Measurements from ENCODE around the gene NOTUM. TPM values are rescaled to one million over a fixed set of nuclear protein-coding genes. Genes with fewer than 3 reads are reported as not detected.

Gene NOTUM
- total RNA-seq, 8 experiments from 2014 or later: 0.08 to 1.3 (median 0.40) TPM; not detected in 2

DNA sequence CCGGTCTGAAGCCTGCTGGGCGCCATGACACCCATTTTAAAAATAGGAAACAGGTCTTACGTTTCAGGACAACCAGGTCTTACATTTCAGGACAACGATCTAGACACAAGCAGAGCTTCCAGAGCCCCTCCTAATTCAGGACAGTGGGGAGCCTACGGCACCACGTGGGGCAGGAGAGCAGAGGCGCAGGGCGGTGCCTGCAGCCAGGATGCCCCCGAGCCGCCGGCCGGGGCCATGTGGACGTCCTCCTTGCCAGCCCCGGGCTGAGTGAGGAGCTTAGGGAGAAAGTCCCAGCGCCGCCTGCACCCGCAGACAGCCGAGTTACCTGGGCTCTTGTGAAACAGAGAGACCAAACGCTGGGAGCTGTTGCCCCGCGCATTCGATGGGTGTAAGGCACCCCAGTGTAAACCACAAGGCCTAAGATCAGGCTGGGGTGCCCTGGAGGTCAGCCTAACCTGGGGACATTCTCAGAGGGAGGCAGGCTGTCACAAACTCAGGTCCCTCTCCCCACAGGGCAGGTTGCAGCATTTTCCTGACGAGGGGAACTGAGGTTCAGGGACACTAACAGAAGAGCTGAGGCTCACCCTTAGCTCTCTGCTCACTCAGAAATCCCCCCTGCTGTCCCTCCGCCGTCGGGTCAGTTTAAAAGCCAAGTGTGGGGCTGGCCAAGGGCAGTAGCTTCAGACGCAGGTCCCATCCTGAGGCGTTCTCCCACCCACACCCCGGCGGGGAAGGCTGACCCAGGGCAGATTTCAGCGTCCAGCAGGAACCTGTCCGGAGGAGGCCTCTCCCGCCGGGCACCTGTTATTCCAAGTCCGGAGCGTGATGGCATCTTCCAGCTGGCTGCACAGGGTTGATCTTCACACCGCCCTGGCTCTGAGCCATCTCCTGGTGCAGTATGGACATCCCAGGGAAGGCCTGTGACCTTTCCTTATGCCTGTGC is 1.8 kb upstream of the NOTUM start:
- no peak overlapping the region for H3K27ac ChIP-seq
- H3K4me1 ChIP-seq (replicated peaks in 1 of 2): peaks cover 20 to 28% of the 10 kb centered on the region in 2 donors
- WGBS, 10 experiments: 0 to 93% (median 48%) methylated on average over 1 to 13 of the region's 37 CpGs; no CpG with 5 or more reads in 3 of the 10 experiments
- H3K4me3 ChIP-seq: no peak overlapping the region
- no peak for ATAC-seq (replicated peaks in 6 of 8)
- in situ Hi-C loops (cut with MboI; ENCODE audit: low pct_unique_long_range_greater_than_20kb in 2 of 9, low sequenced_read_pairs in 9 of 9, unreplicated experiment in 9 of 9): no loop called here

DNA sequence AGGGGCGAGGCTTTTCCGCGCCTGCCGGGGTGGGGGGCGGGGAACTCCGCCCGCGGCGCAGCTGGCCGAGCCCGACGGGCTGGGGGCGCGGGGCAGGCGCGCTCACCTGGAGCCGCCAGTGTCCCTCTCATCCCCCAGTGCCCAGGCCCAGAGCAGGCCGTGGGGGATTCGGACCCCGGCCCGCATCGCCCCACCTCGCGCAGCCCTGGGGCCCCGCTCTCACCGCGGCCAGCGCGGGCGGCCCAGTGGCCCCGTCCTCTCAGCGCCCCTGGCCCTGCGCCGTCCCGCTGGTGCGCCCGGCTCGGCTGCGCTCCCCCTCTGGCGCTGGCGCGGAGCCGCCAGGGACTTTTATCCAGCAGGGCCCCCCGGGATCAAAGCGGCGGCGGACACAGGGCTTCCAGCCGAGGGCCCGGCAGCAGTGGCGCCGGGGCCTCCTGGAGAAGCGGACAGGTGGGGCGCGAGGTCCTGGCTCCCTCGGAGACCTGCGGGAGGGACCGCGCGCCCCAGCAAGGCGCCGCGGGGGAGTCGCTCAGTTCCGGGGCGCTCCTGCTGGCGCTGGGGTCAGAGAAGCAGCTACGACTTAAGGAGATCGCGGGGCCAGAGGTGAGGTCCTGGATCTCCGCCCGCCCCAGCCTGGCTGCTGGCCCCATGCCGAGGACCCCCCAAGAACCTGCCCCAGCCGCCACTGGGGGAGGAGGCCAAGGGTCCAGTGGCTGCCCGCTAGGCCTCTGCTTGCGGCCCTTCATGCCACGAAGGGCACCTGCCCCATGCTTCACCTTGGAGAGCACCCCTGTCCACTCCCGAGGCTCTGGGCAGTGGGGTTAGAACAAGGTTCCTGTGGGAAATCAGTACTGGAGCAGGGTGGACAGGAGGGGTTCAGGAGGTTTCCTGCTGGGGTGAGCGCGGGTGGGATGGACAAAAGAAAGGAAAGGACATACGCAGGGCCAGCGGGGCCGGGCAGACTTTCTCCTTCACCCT is 823 bp upstream of the NOTUM start:
- H3K4me3 ChIP-seq: peak overlapping the region in 2 of 5 donors; percentile 7 to 16
- H3K4me1 ChIP-seq (replicated peaks in 1 of 2): peaks cover 15 to 23% of the 10 kb centered on the region in 2 donors

DNA sequence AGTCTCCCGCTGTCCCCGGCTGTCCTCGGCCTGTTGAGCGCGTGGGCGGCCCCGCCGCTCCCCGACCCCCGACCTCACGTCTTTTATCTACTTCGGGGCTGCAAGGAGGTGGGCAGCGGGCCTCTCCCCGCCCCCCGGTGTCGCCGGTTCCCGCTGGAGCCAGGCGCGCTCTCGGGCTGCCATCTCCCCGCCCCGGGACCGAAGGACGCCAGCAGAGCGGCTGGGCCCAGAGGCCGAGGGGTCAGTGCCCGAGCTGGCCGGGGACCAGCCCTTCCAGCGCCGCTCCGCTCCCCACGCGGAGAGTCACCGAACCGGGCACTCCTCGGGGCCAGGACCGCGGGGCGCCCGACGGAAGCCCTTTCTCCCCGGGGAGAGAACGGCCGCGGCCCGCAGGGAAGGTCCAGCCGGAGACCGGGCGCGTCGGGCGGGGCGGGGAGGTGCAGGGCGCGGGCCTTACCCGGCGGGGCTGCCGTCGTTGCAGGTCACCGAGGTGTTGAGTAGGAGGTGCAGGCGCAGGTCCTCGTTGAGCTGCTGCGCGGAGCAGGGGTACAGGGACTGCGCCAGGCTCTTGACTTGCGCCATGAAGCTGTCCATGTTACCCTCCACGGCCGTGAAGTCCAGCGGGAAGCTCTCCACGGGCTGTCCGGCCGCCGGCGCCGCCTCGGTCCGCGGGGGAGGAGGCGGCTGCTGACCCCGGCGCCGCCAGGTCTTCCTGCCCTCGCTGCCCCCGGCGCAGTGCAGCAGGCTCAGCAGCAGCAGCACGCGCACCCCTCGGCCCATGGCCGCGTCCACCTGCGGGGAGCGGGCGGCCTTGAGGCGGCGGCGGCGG is 643 bp downstream of the NOTUM start:
- in situ Hi-C loops (cut with MboI; ENCODE audit: low pct_unique_long_range_greater_than_20kb in 2 of 9, low sequenced_read_pairs in 9 of 9, unreplicated experiment in 9 of 9): no loop called here
- WGBS, 10 experiments: 4% methylated on average over 21 of the region's 98 CpGs; no CpG with 5 or more reads in 9 of the 10 experiments

More for the DNA sequence above, 823 bp upstream of the NOTUM start:
- 8 to 90% (median 52%) methylated on average over 2 to 8 of the region's 82 CpGs; no CpG with 5 or more reads in 6 of the 10 experiments for WGBS, 10 experiments
- ATAC-seq (replicated peaks in 6 of 8): peak in 3 of 8 experiments; percentile 3 to 12 (median 6)
- H3K27ac ChIP-seq: no peak overlapping the region
- in situ Hi-C loops (cut with MboI; ENCODE audit: low pct_unique_long_range_greater_than_20kb in 2 of 9, low sequenced_read_pairs in 9 of 9, unreplicated experiment in 9 of 9): no loop called here

DNA sequence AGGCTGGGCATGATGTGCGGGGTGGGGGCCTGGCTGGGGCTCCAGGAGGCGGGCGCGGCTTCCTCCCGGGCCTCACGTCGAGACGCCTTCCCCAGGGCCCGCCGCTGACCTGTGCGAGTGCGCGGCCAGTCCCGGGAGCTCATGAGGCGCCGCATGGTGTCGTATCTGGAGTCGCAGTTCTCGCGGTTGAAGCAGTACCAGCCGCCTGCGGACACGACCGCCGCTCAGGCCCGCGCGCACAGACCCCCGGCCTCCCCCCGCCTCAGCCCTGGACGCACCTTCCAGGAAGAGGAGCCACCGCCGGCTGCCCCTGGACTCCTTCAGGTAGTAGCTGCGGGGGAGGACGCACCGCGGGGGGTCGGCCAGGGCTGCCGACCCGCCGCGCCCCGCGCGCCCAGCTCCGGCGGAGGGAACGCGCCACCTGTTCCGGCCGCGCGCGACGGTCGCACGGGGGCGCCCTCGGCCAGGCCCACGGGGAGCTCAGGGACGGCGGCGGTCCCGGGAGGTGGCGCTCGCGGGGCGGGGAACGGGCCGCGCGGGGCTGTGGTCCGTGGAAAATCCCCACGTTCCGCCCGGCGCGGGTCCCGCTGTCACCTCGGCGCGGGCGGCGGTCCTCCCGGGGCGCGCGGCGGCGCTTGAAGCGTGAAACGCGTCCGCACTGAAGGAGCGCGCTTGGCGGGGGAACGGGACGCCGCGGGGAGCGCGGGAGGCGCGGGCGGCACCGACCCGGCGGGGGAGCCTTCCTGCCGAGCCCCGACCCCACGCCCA is 1.4 kb downstream of the NOTUM start:
- peaks cover 19 to 30% of the 10 kb centered on the region in 2 donors for H3K4me1 ChIP-seq (replicated peaks in 1 of 2)
- WGBS, 10 experiments: 0% methylated on average over 3 of the region's 112 CpGs; no CpG with 5 or more reads in 9 of the 10 experiments
- in situ Hi-C loops (cut with MboI; ENCODE audit: low pct_unique_long_range_greater_than_20kb in 2 of 9, low sequenced_read_pairs in 9 of 9, unreplicated experiment in 9 of 9): no loop called here
- H3K4me3 ChIP-seq: peak overlapping the region; percentile 22 to 36 (median 28)
- ATAC-seq (replicated peaks in 6 of 8): peak; percentile 81 to 91 (median 88)
- H3K27ac ChIP-seq: no peak overlapping the region

More for the DNA sequence above, 643 bp downstream of the NOTUM start:
- Histone ChIP-seq H3K27ac (no peak overlapping the region), H3K4me1 (replicated peaks in 1 of 2) (peaks cover 17 to 27% of the 10 kb centered on the region in 2 donors), H3K4me3 (peak overlapping the region; percentile 22 to 36 (median 28))
- peak in 2 of 8 experiments; percentile 2 to 6 for ATAC-seq (replicated peaks in 6 of 8)

GRCh38 chr17:81958633-81959342 is 2.2 kb downstream of the NOTUM start:
- no peak overlapping the region for H3K27ac ChIP-seq
- peaks cover 19 to 30% of the 10 kb centered on the region in 2 donors for H3K4me1 ChIP-seq (replicated peaks in 1 of 2)
- peak overlapping the region in 2 of 5 donors; percentile 23 to 29 for H3K4me3 ChIP-seq
- ATAC-seq (replicated peaks in 6 of 8): no peak
- WGBS, 10 experiments: 47 to 83% (median 67%) methylated on average over 1 to 5 of the region's 15 CpGs; no CpG with 5 or more reads in 2 of the 10 experiments
- in situ Hi-C loops (cut with MboI; ENCODE audit: low pct_unique_long_range_greater_than_20kb in 2 of 9, low sequenced_read_pairs in 9 of 9, unreplicated experiment in 9 of 9): no loop called here

DNA sequence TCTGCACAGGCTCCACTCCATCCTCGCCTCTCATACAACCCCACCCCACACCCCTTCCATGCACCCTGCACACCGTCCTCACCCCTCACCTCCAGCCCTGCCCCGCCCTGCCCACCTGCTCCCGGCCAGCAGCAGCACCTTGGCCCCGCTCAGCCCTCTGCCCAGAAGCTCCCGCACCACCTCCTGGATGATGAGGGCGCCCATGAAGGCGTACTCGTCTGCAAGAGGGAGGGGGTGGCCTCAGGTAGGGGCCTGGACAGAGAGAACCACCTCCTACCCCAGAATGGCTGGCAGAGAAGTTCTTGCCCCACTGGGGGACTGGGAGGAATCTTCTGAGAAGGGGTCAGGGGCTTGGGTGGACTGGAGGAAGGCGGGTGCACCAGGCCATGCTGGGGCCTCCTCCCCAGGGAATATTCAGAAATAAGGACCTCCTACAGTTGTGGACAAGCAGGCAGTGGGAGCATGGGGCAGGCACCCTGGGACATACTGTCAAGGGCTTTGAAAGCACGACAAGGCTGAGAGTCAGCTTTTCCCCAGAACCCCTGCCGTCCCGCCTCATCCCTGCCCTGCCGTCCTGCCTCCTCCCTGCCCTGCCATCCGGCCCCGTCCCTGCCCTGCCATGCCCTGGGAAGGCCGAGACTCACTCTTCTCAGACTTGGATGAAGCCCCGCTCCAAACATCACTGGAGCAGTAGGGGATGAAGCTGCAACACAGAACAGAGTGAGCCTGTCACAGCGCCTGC is 3.1 kb downstream of the NOTUM start:
- no peak for ATAC-seq (replicated peaks in 6 of 8)
- 37 to 100% (median 80%) methylated on average over 1 to 6 of the region's 19 CpGs; no CpG with 5 or more reads in 5 of the 10 experiments for WGBS, 10 experiments
- in situ Hi-C loops (cut with MboI; ENCODE audit: low pct_unique_long_range_greater_than_20kb in 2 of 9, low sequenced_read_pairs in 9 of 9, unreplicated experiment in 9 of 9): no loop called here
- Histone ChIP-seq H3K4me1 (replicated peaks in 1 of 2) (peaks cover 19 to 30% of the 10 kb centered on the region in 2 donors), H3K4me3 (no peak overlapping the region), H3K27ac (no peak overlapping the region)

- Histone ChIP-seq H3K4me3 (no peak overlapping the region), H3K27ac (peak overlapping the region in 1 of 2 donors; percentile 60), H3K4me1 (replicated peaks in 1 of 2) (peaks cover 19 to 30% of the 10 kb centered on the region in 2 donors)
- 46 to 100% (median 77%) methylated on average over 1 to 11 of the region's 45 CpGs; no CpG with 5 or more reads in 1 of the 10 experiments for WGBS, 10 experiments
- in situ Hi-C loops (cut with MboI; ENCODE audit: low pct_unique_long_range_greater_than_20kb in 2 of 9, low sequenced_read_pairs in 9 of 9, unreplicated experiment in 9 of 9): no loop called here
- ATAC-seq (replicated peaks in 6 of 8): peak in 2 of 8 experiments; percentile 5 to 21
These were observed 4.1 kb downstream of the NOTUM start for GRCh38 chr17:81956607-81957589.

GRCh38 chr17:81955756-81956544 is 5.0 kb downstream of the NOTUM start:
- Histone ChIP-seq H3K4me3 (no peak overlapping the region), H3K4me1 (replicated peaks in 1 of 2) (peaks cover 19 to 26% of the 10 kb centered on the region in 2 donors), H3K27ac (peak overlapping the region in 1 of 2 donors; percentile 60)
- no peak for ATAC-seq (replicated peaks in 6 of 8)
- in situ Hi-C loops (cut with MboI; ENCODE audit: low pct_unique_long_range_greater_than_20kb in 2 of 9, low sequenced_read_pairs in 9 of 9, unreplicated experiment in 9 of 9): no loop called here
- WGBS, 10 experiments: 33 to 87% (median 85%) methylated on average over 1 to 4 of the region's 13 CpGs; no CpG with 5 or more reads in 7 of the 10 experiments

- Histone ChIP-seq H3K4me1 (replicated peaks in 1 of 2) (peaks cover 19 to 26% of the 10 kb centered on the region in 2 donors), H3K4me3 (no peak overlapping the region), H3K27ac (no peak overlapping the region)
- 43 to 100% (median 83%) methylated on average over 2 to 10 of the region's 26 CpGs; no CpG with 5 or more reads in 5 of the 10 experiments for WGBS, 10 experiments
- in situ Hi-C loops (cut with MboI; ENCODE audit: low pct_unique_long_range_greater_than_20kb in 2 of 9, low sequenced_read_pairs in 9 of 9, unreplicated experiment in 9 of 9): no loop called here
- no peak for ATAC-seq (replicated peaks in 6 of 8)
These were observed 5.8 kb downstream of the NOTUM start for GRCh38 chr17:81955058-81955681.
